HG03159 (cell line): ENCODE data around the gene INSR.
"Not testable (repeated sequence)": the region's sequence is repeated elsewhere in the genome, so short reads cannot be mapped to it uniquely, and the experiment has no call there.

Experiments
- ATAC-seq: cut with Tn5 transposase; IDR thresholded peaks from one replicate; pipeline ENCODE4 v1.9.1; 2021; ENCODE audit warnings: mild to moderate bottlenecking, moderate library complexity; ENCODE audit not compliant: unreplicated experiment

Gene INSR

DNA sequence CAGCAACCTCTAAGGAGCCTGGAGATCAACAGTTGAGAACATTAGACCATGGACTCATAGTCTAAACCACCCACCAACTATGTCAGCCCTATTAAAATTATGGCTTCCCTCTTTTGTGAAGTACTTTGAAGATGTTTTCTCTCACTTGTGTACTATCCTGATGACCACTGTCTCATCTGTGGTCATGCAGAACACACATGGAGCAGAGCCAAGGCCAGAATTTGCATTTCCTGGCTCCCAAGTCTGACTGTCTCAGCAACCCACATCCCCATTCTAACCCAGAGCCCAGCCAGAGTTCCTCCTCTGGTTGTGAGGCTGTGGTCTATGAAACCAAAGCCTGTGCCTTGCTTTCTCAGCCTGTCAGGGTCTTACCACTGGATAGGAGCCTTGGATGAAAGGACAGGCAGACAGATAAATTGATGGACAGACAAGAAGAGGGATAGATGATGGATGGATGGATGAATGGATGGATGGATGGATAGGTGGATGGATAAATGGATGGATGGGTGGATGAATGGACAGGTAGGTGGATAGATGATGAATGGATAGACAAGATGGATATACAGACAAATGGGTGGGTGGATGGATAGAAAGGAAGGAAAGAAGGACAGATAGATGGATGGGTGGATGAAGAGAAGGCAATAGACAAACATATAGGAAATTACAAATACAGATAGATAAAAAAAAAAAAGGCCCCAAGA lies 189.3 kb downstream of the INSR start:
- no peak for ATAC-seq

DNA sequence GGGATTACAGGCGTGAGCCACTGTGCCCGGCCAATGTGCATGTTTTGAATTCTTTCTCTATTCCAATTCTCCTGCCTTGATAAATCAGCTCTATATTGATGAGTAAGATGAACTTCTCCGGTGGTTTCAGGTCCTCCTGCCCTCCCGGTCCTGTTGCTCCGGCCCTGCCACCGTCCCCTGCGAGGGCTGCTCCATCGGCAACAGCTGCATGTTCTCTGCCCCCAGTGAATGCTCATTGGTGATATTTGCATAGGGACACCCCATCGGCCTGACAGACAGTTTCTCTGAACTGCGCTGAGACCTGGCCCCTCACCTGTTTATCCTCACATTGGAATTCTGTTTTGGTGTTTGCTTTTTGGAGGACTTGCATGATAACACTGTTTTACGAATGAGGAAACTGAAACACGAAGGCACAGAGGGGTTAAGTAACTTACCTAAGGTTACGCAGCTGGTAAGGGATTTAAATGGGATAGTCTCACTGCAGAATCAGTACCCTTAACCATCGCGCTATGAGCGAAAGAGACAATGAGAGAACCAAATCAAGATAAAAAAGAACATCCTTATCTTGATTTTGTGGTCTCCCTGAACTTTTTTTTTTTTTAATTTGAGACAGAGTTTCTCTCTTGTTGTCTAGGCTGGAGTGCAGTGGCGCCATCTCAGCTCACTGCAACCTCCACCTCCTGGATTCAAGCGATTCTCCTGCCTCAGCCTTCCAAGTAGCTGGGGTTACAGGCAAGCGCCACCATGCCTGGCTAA lies 192.5 kb downstream of the INSR start:
- ATAC-seq, result no peak

DNA sequence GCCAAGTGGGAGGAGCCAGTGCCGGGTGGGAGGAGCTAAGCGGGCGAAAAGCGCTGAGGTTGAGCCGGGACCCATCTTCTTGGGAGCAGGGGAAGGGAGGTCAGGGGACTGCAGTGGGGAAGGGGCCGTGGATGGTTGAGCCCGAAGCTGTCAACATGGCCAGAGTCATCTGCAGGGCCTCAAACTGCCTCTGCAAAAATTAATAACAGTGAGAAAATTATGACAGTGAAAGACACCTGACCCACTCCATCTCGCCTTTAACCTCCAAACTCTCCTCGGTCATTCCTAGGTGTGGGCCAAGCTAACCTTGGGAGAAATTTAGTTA lies 194.7 kb downstream of the INSR start:
- ATAC-seq, result no peak

DNA sequence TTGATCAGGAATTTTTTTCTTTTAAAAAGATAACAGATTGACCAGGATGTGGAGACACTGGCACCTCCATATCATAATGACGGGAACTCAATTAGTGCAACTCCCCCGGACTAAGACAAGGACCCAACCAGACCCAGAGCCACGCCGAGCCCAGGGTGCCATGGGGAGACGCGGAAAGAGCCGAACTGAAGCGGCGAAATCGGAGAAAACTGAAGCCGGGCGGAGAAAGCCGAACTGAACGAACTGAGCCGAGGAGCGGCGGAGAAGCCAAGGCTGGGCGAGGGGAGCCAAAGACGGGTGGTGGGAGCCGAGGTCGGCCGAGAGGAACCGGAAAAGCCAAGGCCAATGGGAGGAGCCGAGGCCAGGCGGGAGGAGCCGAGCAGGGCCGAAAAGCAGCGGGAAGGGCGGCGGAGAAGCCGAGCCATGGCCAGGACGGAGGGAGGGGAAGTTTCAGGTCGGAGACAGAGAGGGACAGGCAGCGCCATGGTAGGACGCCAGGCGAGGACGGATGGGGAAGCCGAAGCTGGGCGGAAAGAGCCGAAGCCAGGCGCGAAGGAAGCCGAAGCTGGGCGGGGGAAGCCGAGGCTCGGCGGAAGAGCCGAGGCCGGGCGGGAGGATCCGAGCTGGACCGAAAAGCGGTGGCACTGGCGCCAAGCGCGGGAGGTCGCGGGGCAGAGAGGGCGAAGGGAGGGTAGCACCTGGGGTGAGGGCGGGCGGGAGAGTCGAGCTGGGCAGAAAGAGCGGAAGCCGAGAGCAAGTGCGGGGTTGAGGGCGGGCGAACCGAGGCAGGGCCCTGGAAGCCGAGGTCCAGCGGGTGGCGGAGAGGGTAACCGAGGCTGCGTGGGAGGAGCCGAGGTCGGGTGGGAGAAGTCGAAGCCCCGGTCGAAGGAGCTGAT lies 195.3 kb downstream of the INSR start:
- peak; percentile 75 for ATAC-seq

DNA sequence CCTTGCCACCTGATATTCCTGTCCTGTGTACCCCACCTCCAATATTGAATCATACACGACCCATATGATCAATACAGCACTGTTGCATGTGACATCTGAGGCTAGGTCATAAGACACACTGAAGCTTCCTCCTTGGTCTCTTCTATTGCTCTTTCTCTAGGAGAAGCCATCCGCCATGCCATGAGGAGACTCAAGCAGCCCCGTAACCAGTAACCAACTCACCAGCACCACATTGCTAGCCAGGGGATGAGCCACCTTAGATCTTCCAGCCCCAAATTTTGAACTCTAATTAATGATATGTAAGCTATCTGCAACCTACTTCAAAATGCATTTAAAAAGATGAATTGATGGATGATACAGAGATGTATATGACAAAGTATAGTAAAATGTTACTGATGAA lies 196.1 kb downstream of the INSR start:
- ATAC-seq, result no peak

DNA sequence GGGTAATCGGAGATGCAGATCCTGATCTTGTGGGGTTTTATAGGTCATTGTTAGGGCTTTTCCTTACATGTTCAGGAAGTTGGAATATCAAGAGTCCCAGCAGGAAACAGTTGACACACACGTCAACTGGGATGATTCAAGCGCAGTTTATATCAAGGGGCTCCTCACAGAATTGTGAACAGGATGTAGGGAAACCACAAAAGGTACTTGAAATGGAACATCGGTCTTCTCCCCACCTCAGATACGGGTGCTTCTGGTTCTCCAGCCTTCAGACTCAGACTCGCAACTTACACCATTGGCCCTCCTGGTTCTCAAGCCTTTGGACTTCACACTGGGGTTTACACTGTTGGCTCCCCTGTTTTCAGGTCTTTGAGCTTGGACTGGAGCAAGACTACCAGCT lies 205.2 kb downstream of the INSR start:
- ATAC-seq, result no peak

DNA sequence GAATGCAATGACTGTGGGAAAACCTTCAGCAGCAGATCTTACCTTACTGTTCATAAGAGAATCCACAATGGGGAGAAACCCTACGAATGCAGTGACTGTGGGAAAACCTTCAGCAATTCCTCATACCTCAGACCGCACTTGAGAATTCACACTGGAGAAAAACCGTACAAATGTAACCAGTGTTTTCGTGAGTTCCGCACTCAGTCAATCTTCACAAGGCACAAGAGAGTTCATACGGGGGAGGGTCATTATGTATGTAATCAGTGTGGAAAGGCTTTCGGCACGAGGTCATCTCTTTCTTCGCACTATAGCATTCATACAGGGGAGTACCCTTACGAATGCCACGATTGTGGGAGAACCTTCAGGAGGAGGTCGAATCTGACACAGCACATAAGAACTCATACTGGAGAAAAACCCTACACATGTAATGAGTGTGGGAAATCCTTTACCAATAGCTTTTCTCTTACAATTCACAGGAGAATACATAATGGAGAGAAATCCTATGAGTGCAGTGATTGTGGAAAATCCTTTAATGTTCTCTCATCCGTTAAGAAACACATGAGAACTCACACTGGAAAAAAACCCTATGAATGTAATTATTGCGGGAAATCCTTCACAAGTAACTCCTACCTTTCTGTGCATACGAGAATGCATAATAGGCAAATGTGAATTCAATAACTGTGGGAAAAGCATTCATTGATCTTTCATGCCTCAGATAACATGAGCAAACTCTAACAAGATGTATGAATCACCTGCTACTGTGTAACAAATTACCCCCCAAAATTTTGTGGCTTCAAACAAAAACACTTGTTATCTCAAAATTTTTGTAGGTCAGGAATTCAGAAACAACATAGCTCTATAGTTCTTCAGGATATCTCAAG lies 210.9 kb downstream of the INSR start:
- ATAC-seq, result no peak

DNA sequence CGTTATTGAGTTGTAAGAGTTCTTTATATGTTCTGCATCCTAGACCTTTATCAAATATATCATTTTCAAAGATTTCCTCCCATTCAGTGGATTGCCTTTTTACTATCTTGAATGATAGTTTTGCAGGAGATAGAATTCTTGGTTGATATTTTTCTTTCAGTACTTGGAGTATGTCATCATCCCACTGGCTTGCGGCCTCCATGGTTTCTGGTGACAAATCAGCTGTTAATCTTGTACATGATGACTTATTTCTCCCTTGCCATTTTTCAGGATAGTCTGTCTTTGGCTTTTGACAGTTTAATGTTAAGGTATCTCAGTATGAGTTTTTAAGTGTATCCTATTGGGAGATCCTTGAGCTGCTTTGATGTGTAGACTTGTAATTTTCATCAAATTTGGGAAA lies 216.2 kb downstream of the INSR start:
- no peak for ATAC-seq

DNA sequence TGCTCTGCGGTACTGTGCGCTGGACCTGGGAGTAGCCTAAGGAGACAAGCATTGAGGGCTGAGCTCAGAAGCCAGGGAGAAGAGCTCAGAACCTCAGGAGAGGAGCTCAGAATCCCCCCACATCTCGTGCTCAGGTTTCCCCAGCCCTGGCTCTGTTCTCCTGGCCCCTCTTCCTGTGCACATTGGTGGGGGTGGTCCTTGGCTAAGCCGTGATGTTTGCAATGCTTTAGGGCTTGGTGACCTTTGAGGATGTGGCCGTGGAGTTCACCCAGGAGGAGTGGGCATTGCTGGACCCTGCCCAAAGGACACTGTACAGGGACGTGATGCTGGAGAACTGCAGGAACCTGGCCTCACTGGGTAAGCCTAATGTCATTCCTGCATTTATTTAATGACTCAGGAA lies 218.1 kb downstream of the INSR start:
- no peak for ATAC-seq

DNA sequence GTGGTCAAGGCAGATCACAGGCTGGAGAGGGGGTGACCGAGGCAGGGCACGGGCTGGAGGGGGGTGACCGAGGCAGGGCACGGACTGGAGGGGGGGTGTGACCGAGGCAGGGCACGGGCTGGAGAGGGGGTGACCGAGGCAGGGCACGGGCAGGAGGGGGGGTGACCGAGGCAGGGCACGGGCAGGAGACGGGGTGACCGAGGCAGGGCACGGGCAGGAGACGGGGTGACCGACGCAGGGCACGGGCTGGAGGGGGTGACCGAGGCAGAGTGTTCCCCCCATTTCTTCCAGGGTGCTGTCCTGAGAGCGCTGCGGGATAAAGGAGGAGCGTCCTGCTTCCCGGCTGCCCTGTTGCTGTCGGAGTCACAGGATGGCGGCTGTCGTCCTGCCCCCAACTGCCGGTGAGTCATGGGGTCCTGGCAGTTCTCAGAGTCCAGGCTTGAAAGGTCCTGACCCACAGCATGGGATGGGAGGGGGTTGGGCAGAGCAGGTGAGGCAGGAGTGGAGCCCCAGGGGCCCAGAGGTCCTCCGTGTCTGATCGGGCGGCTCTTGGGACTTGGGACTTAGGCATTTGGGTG lies 219.4 kb downstream of the INSR start:
- ATAC-seq, result no peak

DNA sequence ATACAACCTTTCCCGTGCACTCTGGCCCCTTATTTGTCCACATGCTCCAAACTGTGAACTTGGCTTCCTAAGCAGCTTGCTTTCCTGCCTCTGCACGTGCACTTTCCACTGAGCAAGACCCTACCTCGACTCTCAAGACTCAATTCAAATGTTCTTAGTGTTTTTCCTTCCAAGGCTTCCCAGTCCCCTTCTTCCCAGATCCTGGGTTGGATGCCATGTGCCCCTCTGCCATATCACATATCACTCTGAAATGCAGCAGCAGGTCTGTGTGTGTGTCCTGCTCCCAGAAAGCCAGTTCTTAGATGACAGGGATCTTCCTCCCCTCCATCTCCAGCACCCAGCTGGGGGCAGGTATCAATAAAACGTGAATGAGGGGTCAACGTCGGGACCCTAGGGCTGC lies 221.7 kb downstream of the INSR start:
- no peak for ATAC-seq

DNA sequence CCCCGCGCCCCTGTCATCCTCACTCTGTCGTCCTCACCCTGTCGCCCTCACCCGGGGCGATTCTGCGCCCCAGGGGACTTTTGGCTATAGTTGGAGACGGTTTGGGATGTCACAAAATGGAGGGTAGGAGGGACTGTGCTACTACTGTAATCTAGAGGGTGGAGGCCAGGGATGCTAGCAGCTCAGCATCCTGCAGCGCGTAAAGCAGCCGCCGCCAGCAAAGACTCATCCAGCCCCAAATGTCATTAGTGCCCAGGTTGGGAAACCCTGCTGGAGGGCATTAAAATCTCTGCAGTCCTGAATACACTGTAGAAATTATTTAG lies 224.3 kb downstream of the INSR start:
- peak; percentile 36 for ATAC-seq

DNA sequence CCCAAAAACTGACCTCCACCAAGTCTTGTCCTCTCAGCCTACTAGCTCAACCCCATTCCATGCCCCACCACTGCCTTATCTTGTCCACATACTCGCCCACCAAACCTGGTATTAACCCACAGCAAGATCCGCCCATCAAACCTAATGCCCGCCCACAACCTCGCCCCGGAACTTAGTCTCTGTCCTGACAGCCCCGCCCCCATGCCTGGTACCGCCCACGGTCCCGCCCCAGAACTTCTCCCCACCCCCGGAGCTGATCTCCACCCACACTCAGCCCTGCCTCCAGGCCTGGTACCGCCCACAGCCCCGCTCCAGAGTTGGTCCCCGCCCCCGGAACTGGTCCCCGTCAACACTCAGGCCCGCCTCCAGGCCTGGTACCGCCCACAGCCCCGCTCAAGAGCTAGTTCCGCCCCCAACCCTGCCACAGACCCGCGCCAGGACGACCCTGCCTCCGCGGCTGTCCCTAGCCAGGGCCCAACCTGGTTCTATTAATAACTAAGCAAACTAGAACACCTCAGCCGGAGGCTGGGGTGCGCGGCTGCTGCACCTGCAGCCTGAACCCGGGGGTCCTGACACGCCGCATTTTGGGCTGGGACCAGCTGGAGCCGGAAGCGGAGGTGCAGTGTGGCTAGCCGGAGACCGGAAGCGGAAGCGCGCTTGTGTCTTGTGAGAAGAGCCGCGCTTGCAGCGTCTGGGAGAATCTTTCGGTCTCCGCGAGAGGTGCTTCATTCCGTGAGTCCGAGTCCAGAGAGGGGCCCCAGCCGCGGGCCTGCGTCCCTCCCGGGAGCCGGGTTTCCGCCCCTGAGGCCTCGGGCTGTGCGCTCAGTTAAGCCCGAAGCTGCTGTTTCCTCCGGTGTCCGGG lies 224.9 kb downstream of the INSR start, which contains the start of gene ZNF557:
TSS of gene ZNF557 (plus strand) at position 662 of the 862 bp plus-strand sequence. CDS start 5,372 bp downstream, outside the sequence.
- ATAC-seq, result peak; percentile 85

DNA sequence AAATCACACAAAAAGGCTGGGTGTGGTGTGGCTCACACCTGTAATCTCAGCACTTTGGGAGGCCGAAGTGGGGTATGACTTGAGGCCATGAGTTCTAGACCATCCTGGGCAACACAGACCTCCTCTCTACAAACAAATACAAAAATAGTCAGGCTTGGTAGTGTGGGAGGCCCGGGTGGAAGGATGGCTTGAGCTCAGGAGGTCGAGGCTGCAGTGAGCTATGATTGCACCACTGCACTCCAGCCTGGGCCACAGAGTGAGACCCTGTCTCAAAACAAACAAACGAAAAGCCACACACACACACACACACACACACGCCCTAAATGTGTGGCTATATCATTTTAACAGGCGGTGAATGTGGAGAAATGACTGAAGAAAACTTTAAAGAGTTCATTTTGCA lies 225.6 kb downstream of the INSR start:
- no peak for ATAC-seq

DNA sequence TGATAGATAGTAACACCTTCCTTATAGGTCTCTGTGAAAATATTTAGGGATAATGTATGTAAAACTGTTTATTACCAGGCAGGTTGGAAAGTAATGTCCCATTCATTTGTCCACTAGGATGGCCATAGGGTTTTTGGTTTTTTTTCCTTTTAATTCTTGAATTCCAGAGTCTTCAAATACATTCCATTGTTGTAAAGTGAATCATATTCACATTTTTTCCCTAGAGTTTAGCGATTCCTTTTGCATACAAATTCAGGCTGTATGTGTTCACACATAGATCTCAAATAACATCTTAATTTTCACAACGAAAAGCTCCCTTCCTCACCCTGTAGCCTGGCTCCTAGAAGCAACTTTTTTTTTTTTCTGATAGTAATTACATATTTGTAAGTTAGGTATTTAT lies 226.5 kb downstream of the INSR start:
- ATAC-seq, result no peak

DNA sequence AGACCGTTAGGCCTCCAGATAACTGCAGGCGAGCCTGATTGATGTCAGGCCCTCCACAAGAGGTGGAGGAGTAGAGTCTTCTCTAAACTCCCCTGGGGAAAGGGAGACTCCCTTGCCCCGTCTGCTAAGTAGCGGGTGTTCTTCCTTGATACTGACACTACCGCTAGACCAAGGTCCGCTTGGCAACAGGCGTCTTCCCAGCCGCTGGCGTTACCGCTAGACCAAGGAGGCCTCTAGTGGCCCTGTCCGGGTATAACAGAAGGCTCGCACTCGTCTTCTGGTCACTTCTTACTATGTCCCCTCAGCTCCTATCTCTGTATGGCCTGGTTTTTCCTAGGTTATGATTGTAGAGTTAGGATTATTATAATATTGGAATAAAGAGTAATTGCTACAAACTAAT lies 227.1 kb downstream of the INSR start:
- ATAC-seq, result not testable (repeated sequence)

DNA sequence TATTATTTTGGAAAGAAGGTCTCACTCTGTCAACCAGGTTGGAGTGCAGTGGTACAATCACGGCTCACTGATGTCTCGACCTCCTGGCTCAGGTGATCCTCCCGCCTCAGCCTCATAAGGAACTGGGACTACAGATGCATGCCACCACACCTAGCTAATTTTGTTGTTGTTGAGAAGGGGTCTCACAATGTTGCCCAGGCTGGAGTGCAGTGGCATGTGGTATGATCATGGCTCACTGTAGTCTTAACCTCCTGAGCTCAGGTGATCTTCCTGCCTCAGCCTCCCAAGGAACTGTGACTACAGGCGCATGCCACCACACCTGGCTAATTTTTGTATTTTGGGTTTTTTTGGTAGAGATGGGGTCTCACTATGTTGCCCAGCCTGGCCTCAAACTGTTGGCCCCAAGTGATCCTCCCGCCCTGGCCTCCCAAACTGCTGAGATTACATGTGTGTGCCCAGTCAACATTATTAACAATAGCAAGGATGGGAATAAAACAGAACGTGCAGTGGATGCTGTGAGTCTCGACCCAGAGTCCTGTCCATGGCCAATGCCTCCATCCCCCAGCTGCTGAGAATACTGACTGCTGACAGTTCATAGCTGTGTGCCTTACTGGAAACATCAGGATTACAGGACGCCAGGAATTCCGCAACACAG lies 230.3 kb downstream of the INSR start:
- ATAC-seq, result no peak

DNA sequence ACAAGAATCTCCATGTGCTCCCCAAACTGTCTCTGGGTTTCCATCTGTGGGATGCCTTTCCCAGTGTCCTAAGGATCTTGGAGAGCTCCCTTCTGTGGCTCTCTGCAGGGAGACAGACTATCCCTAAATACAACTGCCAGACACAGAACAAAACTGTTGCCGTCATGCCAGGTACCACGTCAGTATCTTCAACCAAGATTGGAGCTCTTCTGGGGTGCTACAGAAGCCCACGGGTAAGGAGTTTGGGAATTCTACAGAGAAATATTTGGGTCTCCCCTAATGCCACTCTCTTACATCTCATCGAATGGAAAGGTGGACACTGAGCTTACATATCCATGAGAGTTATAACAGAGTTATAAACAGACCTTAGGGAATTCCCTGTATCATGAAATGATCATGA lies 230.9 kb downstream of the INSR start:
- ATAC-seq, result no peak
